ENCODE data around the gene MRS2. TPM values are rescaled to one million over a fixed set of nuclear protein-coding genes. Genes with fewer than 3 reads are reported as not detected.
"Not testable (repeated sequence)": the region's sequence is repeated elsewhere in the genome, so short reads cannot be mapped to it uniquely, and the experiment has no call there.

The MRS2 gene
- total and polyA plus RNA-seq, 8 donors: 7.4 to 17.4 (median 12.6) TPM

DNA sequence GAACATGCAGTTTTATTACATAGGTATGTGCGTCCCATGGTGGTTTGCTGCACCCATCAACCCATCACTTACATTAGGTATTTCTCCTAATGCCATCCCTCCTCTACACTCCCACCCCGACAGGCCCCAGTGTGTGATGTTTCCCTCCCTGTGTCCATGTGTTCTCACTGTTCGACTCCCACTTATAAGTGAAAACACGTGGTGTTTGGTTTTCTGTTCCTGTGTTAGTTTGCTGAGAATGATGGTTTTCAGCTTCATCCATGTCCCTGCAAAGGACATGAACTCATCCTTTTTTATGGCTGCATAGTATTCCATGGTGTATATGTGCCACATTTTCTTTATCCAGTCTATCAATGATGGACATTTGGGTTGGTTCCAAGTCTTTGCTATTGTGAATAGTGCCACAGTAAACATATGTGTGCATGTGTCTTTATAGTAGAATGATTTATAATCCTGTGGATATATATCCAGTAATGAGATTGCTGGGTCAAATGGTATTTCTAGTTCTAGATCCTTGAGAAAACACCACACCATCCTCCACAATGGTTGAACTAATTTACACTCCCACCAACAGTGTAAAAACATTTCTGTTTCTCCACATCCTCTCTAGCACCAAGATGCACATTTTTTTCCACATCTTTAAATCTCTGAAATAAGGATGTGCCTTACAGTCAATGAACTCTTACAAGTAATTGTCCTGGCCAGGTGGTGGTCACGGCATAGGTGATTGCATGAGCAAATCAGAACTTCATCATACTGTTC is 18.2 kb upstream of the MRS2 start:
- not testable (repeated sequence) for H3K4me3 ChIP-seq, ATAC-seq, DNase-seq, H3K36me3 ChIP-seq, H3K27me3 ChIP-seq, H3K9me3 ChIP-seq, H3K4me1 ChIP-seq, FAIRE-seq
- intact Hi-C loops (cut with DNase I): loop anchor here in 2 of 3 donors (5.0 to 10.0 kb wide), 2 partner anchors 97 to 100 kb away; no protein-coding TSS in a partner anchor
- WGBS, 2 donors: 80 to 84% methylated on average over 5 of the region's 5 CpGs
- peak overlapping the region in 1 of 4 donors; percentile 20 for H3K27ac ChIP-seq

DNA sequence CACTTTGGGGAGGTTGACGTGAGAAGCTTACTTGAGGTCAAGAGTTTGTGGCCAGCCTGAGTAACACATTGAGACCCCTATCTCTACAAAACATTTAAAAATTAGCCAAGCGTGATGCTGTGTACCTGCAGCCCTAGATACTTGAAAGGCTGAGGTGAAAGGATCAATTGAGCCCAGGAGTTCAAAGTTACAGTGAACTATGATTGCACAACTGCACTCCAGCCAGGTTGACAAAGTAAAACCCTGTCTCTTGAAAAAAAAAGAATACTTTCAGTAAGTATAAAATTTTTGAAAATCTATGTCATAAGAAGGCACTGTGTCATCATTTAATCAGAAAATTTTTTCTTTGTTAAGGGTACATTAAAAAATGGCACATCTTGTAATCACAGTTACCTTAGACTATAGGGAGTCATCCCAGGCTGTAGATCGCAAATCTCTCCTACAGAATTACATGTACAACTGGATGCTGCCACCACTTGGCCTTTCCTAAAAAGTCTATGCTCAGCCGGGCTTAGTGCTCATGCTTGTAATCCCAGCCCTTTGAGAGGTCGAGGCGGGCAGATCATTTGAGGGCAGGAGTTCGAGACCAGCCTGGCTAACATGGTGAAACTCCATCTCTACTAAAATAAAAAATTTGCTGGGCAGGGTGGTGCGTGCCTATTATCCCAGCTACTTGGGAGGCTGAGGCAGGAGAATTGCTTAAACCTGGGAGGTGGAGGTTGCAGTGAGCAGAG is 17.0 kb upstream of the MRS2 start:
- DNase-seq (no peak), FAIRE-seq (no peak)

DNA sequence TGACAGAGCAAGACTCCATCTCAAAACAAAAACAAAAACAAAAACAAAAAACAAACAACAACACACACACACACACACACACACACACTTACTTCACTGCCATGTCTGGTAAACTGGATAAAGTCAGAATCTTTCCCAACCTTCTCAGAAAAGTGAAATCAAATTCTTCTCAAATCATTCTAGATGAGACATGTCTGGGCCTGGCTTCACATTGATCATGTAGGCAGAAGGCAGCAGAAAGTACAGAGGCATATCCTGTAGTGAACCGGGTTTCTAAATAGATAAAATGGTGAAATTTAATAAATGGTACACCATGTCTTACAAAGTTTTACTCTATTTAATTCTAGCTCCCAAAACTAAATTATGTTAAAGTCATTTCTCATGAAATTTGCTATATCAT is 14.9 kb upstream of the MRS2 start:
- Histone ChIP-seq H3K4me1 (no peaks in the 10 kb centered on the region), H3K4me3 (no peak overlapping the region), H3K36me3 (no peaks in the 10 kb centered on the region), H3K27me3 (no peaks in the 10 kb centered on the region), H3K27ac (no peak overlapping the region), H3K9me3 (no peaks in the 10 kb centered on the region)
- DNase-seq (no peak), FAIRE-seq (no peak), ATAC-seq (no peak)
- intact Hi-C loops (cut with DNase I): loop anchor here in 2 of 3 donors (5.0 to 10.0 kb wide), 2 partner anchors 101 to 103 kb away; no protein-coding TSS in a partner anchor
- TF ChIP-seq, protein P1, sequence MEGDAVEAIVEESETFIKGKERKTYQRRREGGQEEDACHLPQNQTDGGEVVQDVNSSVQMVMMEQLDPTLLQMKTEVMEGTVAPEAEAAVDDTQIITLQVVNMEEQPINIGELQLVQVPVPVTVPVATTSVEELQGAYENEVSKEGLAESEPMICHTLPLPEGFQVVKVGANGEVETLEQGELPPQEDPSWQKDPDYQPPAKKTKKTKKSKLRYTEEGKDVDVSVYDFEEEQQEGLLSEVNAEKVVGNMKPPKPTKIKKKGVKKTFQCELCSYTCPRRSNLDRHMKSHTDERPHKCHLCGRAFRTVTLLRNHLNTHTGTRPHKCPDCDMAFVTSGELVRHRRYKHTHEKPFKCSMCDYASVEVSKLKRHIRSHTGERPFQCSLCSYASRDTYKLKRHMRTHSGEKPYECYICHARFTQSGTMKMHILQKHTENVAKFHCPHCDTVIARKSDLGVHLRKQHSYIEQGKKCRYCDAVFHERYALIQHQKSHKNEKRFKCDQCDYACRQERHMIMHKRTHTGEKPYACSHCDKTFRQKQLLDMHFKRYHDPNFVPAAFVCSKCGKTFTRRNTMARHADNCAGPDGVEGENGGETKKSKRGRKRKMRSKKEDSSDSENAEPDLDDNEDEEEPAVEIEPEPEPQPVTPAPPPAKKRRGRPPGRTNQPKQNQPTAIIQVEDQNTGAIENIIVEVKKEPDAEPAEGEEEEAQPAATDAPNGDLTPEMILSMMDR (IDR thresholded peaks at IDR 0.05): no peak
- WGBS, 2 donors: 80 to 89% methylated on average over 1 of the region's 1 CpG

More for the DNA sequence above, 17.0 kb upstream of the MRS2 start:
- H3K4me3 ChIP-seq: no peak overlapping the region
- no peaks in the 10 kb centered on the region for H3K27me3 ChIP-seq
- no peaks in the 10 kb centered on the region for H3K4me1 ChIP-seq
- WGBS, 2 donors: 42 to 50% methylated on average over 8 of the region's 8 CpGs
- no peaks in the 10 kb centered on the region for H3K9me3 ChIP-seq
- intact Hi-C loops (cut with DNase I): loop anchor here in 2 of 3 donors (5.0 to 10.0 kb wide), 2 partner anchors 98 to 101 kb away; no protein-coding TSS in a partner anchor
- no peaks in the 10 kb centered on the region for H3K36me3 ChIP-seq
- peak in 1 of 4 donors; percentile 49 for ATAC-seq
- TF ChIP-seq, protein P1 (IDR thresholded peaks at IDR 0.05): no peak
- peak overlapping the region in 2 of 4 donors; percentile 2 to 20 for H3K27ac ChIP-seq

DNA sequence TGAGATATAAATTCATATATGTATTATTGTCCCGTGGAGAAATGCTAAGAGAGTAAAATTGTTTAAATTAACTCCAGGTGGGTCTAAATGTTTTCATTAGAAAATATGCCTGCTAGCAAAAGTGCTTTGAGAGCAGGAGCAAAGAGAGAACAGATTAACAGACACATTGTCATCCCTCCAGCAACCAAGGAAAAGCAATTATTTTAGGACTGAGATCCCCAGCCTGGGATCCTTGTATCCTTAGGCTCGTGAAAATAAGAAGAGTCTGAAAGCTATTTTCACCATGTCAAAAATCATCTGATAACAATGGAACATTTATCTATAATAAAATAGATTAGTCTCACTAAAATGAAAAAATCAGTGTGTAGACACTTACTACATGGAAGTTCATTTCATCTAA is 11.5 kb upstream of the MRS2 start:
- H3K36me3 ChIP-seq: no peaks in the 10 kb centered on the region
- H3K4me1 ChIP-seq: no peaks in the 10 kb centered on the region
- TF ChIP-seq, protein P1 (IDR thresholded peaks at IDR 0.05): no peak
- DNase-seq (no peak), FAIRE-seq (no peak), ATAC-seq (no peak)
- no peak overlapping the region for H3K4me3 ChIP-seq
- H3K9me3 ChIP-seq: no peaks in the 10 kb centered on the region
- H3K27me3 ChIP-seq: no peaks in the 10 kb centered on the region
- 44 to 54% methylated on average over 2 of the region's 2 CpGs for WGBS, 2 donors
- no peak overlapping the region for H3K27ac ChIP-seq
- intact Hi-C loops (cut with DNase I): no loop called here

DNA sequence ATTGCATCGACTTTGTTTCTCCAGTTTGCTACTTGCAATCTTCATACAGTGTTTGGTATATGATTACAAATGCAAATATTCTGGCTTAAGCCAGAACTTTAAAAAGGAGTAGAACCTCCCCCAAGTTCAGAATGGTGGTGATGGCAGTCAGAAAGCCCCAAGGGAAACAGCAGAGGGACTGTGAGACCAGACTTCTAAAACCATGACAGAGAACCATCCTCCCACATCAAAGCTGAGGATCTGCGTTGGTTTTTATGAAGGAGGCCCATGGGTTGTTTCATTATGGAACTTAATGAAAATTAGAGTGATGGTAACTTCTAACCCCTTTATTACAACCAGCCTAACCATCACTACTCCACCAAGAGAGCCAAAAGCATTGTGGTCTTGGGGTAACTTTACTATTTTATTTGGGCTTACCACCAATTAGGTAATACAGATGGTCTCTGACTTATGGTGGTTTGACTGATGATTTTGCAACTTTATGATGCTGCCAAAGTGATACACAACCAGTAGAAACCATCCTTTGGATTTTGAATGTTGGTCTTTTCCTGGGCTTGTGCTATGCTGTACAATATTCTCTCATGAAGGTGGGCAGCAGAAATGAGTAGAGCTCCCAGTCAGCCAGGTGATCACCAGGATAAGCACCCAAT is 10.9 kb upstream of the MRS2 start:
- ATAC-seq (no peak), FAIRE-seq (no peak), DNase-seq (no peak)
- intact Hi-C loops (cut with DNase I): no loop called here
- Histone ChIP-seq H3K36me3 (no peaks in the 10 kb centered on the region), H3K27ac (no peak overlapping the region), H3K4me1 (no peaks in the 10 kb centered on the region), H3K27me3 (no peaks in the 10 kb centered on the region), H3K9me3 (no peaks in the 10 kb centered on the region), H3K4me3 (no peak overlapping the region)
- 62 to 69% methylated on average over 2 of the region's 2 CpGs for WGBS, 2 donors
- TF ChIP-seq, protein P1 (IDR thresholded peaks at IDR 0.05): no peak

Measured in pancreas (tissue), 10 donors.